A549 (cell line): Measurements from ENCODE around the gene PPP3CA. TPM values are rescaled to one million over a fixed set of nuclear protein-coding genes. Genes with fewer than 3 reads are reported as not detected.

Experiments used
- ATAC-seq, 2 experiments: fragments of 200-7000 bp in 1 of 2; fragments of >200 bp in 1 of 2; cut with Nextera tagmentation in 1 of 2; cut with Tn5 transposase in 1 of 2; 3 replicates each; pipeline versions ENCODE4 v1.8.0 to v1.9.1; 2018 to 2020; ENCODE audit warnings: mild to moderate bottlenecking in 1 of 2, moderate library complexity in 1 of 2
- CTCF ChIA-PET: fragments of 300-600 bp; sonication (Branson Sonifier 250); formaldehyde crosslinking; extraction: SDS; loops from one replicate; lab custom pipeline; 2021; ENCODE audit warnings: antibody characterized with exemption, inconsistent platforms; lab: Yijun Ruan, JAX
- POLR2A ChIA-PET: fragments of 350-600 bp; formaldehyde crosslinking; extraction: SDS; loops from one replicate; lab custom pipeline; 2021; ENCODE audit warnings: antibody characterized with exemption, inconsistent platforms; lab: Yijun Ruan, JAX
- DNase-seq, 2 experiments: peaks; one replicate each; pipeline versions ENCODE4 v3.0.0 to v3.0.0-alpha.2; 2011 to 2016; ENCODE audit warnings: low read depth in 1 of 2, low spot score in 1 of 2
- FAIRE-seq: peaks from 2 replicates; lab custom pipeline; 2011; peaks lifted over from hg19 to GRCh38; lab: Jason Lieb, UNC
- H3K27ac ChIP-seq, 2 experiments: fragments of >200 bp; sonication (Bioruptor Twin); formaldehyde crosslinking; 3 replicates each; pipeline ENCODE4 v1.5.1; 2016 to 2017
- H3K4me1 ChIP-seq: fragments of >200 bp; sonication (Bioruptor Twin); formaldehyde crosslinking; 3 replicates; pipeline ENCODE4 v1.6.1; 2016
- H3K4me2 ChIP-seq: fragments of >200 bp; sonication (Bioruptor Twin); formaldehyde crosslinking; 3 replicates; pipeline ENCODE4 v1.6.1; 2016
- H3K4me3 ChIP-seq: fragments of >200 bp; sonication (Bioruptor Twin); formaldehyde crosslinking; 3 replicates; pipeline ENCODE4 v1.5.1; 2016
- H3K9me3 ChIP-seq: fragments of >200 bp; sonication (Bioruptor Twin); formaldehyde crosslinking; 3 replicates; pipeline ENCODE4 v1.6.1; 2016
- ATOH8 ChIP-seq: fragments of 250-450 bp; sonication (Bioruptor Pico); IDR thresholded peaks from 2 replicates; pipeline ENCODE4 v1.5.0; 2020; ENCODE audit warnings: low read depth, mild to moderate bottlenecking, moderate library complexity
- CBX8 ChIP-seq: fragments of 200-600 bp; sonication (generic); IDR thresholded peaks from 2 replicates; pipeline ENCODE4 v1.6.1; 2016
- CHD2 ChIP-seq: fragments of 150-350 bp; IDR thresholded peaks from 2 replicates; pipeline ENCODE4 v1.6.1; 2014; ENCODE audit warnings: low read length; ENCODE audit not compliant: partially characterized antibody
- CHD4 ChIP-seq: fragments of 200-600 bp; sonication (generic); IDR thresholded peaks from 2 replicates; pipeline ENCODE4 v1.6.1; 2016; ENCODE audit warnings: antibody characterized with exemption, mild to moderate bottlenecking, borderline replicate concordance
- EHF ChIP-seq: fragments of 250-450 bp; sonication (Bioruptor Pico); IDR thresholded peaks from 2 replicates; pipeline ENCODE4 v1.5.0; 2020; ENCODE audit warnings: mild to moderate bottlenecking
- EHMT2 ChIP-seq: fragments of 200-600 bp; sonication (generic); IDR thresholded peaks from 2 replicates; pipeline ENCODE4 v1.6.1; 2016; ENCODE audit warnings: antibody characterized with exemption, low read depth, mild to moderate bottlenecking, moderate library complexity
- EP300 ChIP-seq, 2 experiments: fragments of >200 bp; sonication (Bioruptor Twin); formaldehyde crosslinking; IDR thresholded peaks; 2 replicates in 1 of 2; 3 replicates in 1 of 2; pipeline ENCODE4 v1.6.1; 2016 to 2017
- ESRRA ChIP-seq: fragments of 150-350 bp; IDR thresholded peaks from 2 replicates; pipeline ENCODE4 v1.6.1; 2014; ENCODE audit warnings: mild to moderate bottlenecking, low read length, borderline replicate concordance
- FOXS1 ChIP-seq: fragments of 250-450 bp; sonication (Bioruptor Pico); IDR thresholded peaks from 2 replicates; pipeline ENCODE4 v1.5.0; 2020; ENCODE audit warnings: mild to moderate bottlenecking, moderate library complexity
- HDAC2 ChIP-seq: fragments of 200-600 bp; sonication (generic); IDR thresholded peaks from 2 replicates; pipeline ENCODE4 v1.6.1; 2016
- HES2 ChIP-seq: fragments of >200 bp; sonication (Bioruptor Twin); formaldehyde crosslinking; IDR thresholded peaks from 2 replicates; pipeline ENCODE4 v1.6.1; 2016
- HEYL ChIP-seq: fragments of 250-450 bp; sonication (Bioruptor Pico); IDR thresholded peaks from 2 replicates; pipeline ENCODE4 v1.8.0; 2021; ENCODE audit warnings: mild to moderate bottlenecking, moderate library complexity
- HMGXB4 ChIP-seq: fragments of 250-450 bp; sonication (Bioruptor Pico); IDR thresholded peaks from 2 replicates; pipeline ENCODE4 v1.5.0; 2021; ENCODE audit warnings: mild to moderate bottlenecking, moderate library complexity, borderline replicate concordance
- HOXB13 ChIP-seq: fragments of 250-450 bp; sonication (Bioruptor Pico); IDR thresholded peaks from 2 replicates; pipeline ENCODE4 v1.5.0; 2020; ENCODE audit warnings: low read depth, mild to moderate bottlenecking, moderate library complexity
- HOXB5 ChIP-seq: fragments of 250-450 bp; sonication (Bioruptor Pico); IDR thresholded peaks from 2 replicates; pipeline ENCODE4 v1.5.0; 2020; ENCODE audit warnings: mild to moderate bottlenecking, moderate library complexity
- JUN ChIP-seq, 2 experiments: fragments of >200 bp; sonication (Bioruptor Twin); formaldehyde crosslinking; IDR thresholded peaks; 2 replicates in 1 of 2; 3 replicates in 1 of 2; pipeline ENCODE4 v1.6.1; 2016 to 2017
- JUNB ChIP-seq: fragments of >200 bp; sonication (Bioruptor Twin); formaldehyde crosslinking; IDR thresholded peaks from 2 replicates; pipeline ENCODE4 v1.6.1; 2016
- KDM5A ChIP-seq: fragments of 200-600 bp; sonication (generic); IDR thresholded peaks from 2 replicates; pipeline ENCODE4 v1.6.1; 2016; ENCODE audit warnings: antibody characterized with exemption, mild to moderate bottlenecking
- MAFK ChIP-seq: fragments of 450-650 bp; IDR thresholded peaks from 2 replicates; pipeline ENCODE4 v1.6.1; 2014; ENCODE audit not compliant: partially characterized antibody
- MAZ ChIP-seq: fragments of 150-350 bp; IDR thresholded peaks from 2 replicates; pipeline ENCODE4 v1.6.1; 2014; ENCODE audit warnings: antibody characterized with exemption, low read depth, low read length, borderline replicate concordance
- NPAS2 ChIP-seq: fragments of 250-450 bp; sonication (Bioruptor Pico); IDR thresholded peaks from 2 replicates; pipeline ENCODE4 v1.8.0; 2022; ENCODE audit warnings: mild to moderate bottlenecking, moderate library complexity, borderline replicate concordance
- NR3C1 ChIP-seq: fragments of >200 bp; sonication (Bioruptor Twin); formaldehyde crosslinking; IDR thresholded peaks from 3 replicates; pipeline ENCODE4 v1.6.1; 2017
- PHF8 ChIP-seq: fragments of 200-600 bp; sonication (generic); IDR thresholded peaks from 2 replicates; pipeline ENCODE4 v1.6.1; 2016; ENCODE audit warnings: low read depth, mild to moderate bottlenecking, antibody characterized with exemption, moderate library complexity, borderline replicate concordance
- POLR2A ChIP-seq: IDR thresholded peaks from 2 replicates; pipeline ENCODE4 v1.6.1; 2012; ENCODE audit warnings: mild to moderate bottlenecking, low read length
- POLR2AphosphoS2 ChIP-seq: conservative IDR thresholded peaks from 2 replicates; pipeline ENCODE4 v1.6.1; 2012; ENCODE audit warnings: low read length, improper control_type of control experiment, inconsistent platforms
- RAD21 ChIP-seq, 2 experiments: fragments of >200 bp in 1 of 2; sonication (Bioruptor Twin) in 1 of 2; formaldehyde crosslinking in 1 of 2; IDR thresholded peaks in 1 of 2; conservative IDR thresholded peaks in 1 of 2; 2 replicates in 1 of 2; 3 replicates in 1 of 2; pipeline ENCODE4 v1.6.1; 2012 to 2018; ENCODE audit warnings: inconsistent platforms in 1 of 2
- RCOR1 ChIP-seq: fragments of 150-350 bp; IDR thresholded peaks from 2 replicates; pipeline ENCODE4 v1.6.1; 2014; ENCODE audit warnings: antibody characterized with exemption, low read length, low read depth
- RFX5 ChIP-seq: fragments of 450-650 bp; IDR thresholded peaks from 2 replicates; pipeline ENCODE4 v1.7.1; 2014; ENCODE audit warnings: antibody characterized with exemption, mild to moderate bottlenecking, moderate library complexity
- RNF2 ChIP-seq: fragments of 200-600 bp; sonication (generic); IDR thresholded peaks from 2 replicates; pipeline ENCODE4 v1.6.1; 2016; ENCODE audit warnings: low read depth, mild to moderate bottlenecking, antibody characterized with exemption, moderate library complexity, borderline replicate concordance
- SREBF2 ChIP-seq: fragments of 450-650 bp; IDR thresholded peaks from 2 replicates; pipeline ENCODE4 v1.6.1; 2014; ENCODE audit warnings: mild to moderate bottlenecking, moderate library complexity
- TFCP2L1 ChIP-seq: fragments of 250-450 bp; sonication (Bioruptor Pico); IDR thresholded peaks from 2 replicates; pipeline ENCODE4 v1.5.0; 2021; ENCODE audit warnings: mild to moderate bottlenecking
- TP53 ChIP-seq: fragments of 250-450 bp; sonication (Bioruptor Pico); IDR thresholded peaks from 2 replicates; pipeline ENCODE4 v1.5.0; 2021; ENCODE audit warnings: mild to moderate bottlenecking, moderate library complexity
- ZNF302 ChIP-seq: fragments of 250-450 bp; sonication (Bioruptor Pico); IDR thresholded peaks from 2 replicates; pipeline ENCODE4 v1.9.0; 2021; ENCODE audit warnings: inconsistent platforms, mild to moderate bottlenecking, moderate library complexity
- ZSCAN20 ChIP-seq: fragments of 250-450 bp; sonication (Bioruptor Pico); IDR thresholded peaks from 2 replicates; pipeline ENCODE4 v1.8.0; 2022; ENCODE audit warnings: mild to moderate bottlenecking, moderate library complexity
- WGBS: methylation state at CpG from one replicate; pipeline ENCODE4 v1.1.6; 2017; ENCODE audit errors: missing lambda C conversion rate; 5-methylcytosine and 5-hydroxymethylcytosine counted together
- polyA plus RNA-seq, 4 experiments: library from polyadenylated mRNA; depleted of rRNA in 3 of 4; stranded (reverse); fragments of >200 nt; fragmentation: RNase III in 1 of 4; extraction: RNeasy Plus Mini Kit Qiagen cat#74134 plus additional on column Dnase treatment in 1 of 4; gene quantifications; 2 replicates in 3 of 4; 3 replicates in 1 of 4; pipeline ENCODE4 v1.2.3, GENCODE V29; 2011 to 2017

PPP3CA gene
- polyA plus RNA-seq, 2 of the 4 experiments (the other 2 are of a cell fraction): 21.4 to 42.4 TPM

DNA sequence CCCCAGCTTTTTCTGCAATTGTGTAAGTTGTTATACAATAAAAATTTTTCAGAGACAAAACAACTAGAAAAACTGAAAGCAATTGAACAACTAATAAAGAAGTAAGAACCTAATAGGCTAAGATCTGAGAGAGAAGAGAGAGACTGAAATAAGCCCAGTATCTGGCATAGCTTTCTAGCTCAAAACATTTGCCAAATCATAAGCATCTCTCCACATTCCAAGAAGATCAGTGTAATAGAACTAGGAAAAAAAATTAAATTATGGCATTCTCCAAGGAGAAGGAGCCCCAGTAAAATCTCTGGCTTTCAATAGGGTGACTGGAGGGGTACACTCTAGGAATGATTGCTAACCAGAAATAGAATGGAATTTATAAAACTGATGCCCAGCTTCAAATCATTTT lies 19.0 kb upstream of the PPP3CA start:
- ChIA-PET POLR2A (no interaction called here), CTCF (no interaction called here)
- no peak overlapping the region for H3K27ac ChIP-seq
- H3K4me2 ChIP-seq: no peak overlapping the region
- TF ChIP-seq FOXS1 (CRISPR knock-in tag): no peak
- ATAC-seq (no peak), DNase-seq (no peak), FAIRE-seq (no peak)
- H3K9me3 ChIP-seq: no peaks in the 10 kb centered on the region; the same call in 2 of the 3 replicates
- H3K4me3 ChIP-seq: no peak overlapping the region
- 0 out of 3 replicates have a peak, but pooled peaks cover 4% of the 10 kb centered on the region for H3K4me1 ChIP-seq

- FAIRE-seq (no peak), DNase-seq (no peak), ATAC-seq (no peak)
- Histone ChIP-seq H3K4me3 (no peak overlapping the region), H3K4me2 (peak overlapping the region; percentile 94; the same call in 2 of the 3 replicates), H3K4me1 (peaks cover 32% of the 10 kb centered on the region), H3K9me3 (peaks cover 6% of the 10 kb centered on the region; the same call in 2 of the 3 replicates), H3K27ac (peak overlapping the region; percentile 89 to 95)
- ChIA-PET CTCF (no interaction called here), POLR2A (no interaction called here)
- 89% methylated on average over 3 of the region's 3 CpGs for WGBS
- TF ChIP-seq TP53 (CRISPR knock-in tag) (no peak), HOXB5 (CRISPR knock-in tag) (no peak), ATOH8 (CRISPR knock-in tag) (no peak), MAZ (no peak), CHD2 (no peak), POLR2A (no peak), SREBF2 (no peak), HOXB13 (no peak), POLR2AphosphoS2 (no peak), RFX5 (no peak), RCOR1 (no peak), NR3C1 (no peak), HEYL (no peak), HES2 (no peak), PHF8 (no peak), HDAC2 (no peak), CHD4 (no peak), ESRRA (no peak)
Observed at GRCh38 chr4:101357751-101358150, 10.4 kb upstream of the PPP3CA start.

DNA sequence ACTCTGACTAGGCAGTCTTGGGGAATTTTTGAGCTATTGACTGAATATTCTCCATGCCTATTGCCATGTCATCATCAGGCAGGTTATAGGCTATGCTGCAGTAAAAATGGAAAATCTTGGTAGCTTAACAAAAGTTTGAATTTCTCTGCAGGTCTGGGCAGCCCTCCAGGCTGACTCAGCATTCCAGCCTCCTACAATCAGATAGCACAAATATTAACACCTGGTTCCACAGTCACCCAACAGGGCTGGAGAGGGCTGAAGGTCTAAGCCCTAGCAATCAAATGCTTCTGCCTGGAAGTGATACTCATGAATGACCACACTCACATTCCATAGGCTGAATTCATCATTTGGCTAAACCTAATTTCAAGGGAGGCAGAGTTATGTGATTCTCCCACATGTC lies 9.6 kb upstream of the PPP3CA start:
- Histone ChIP-seq H3K4me3 (peak overlapping the region; percentile 21; the same call in 1 of the 3 replicates), H3K4me2 (peak overlapping the region; percentile 94), H3K27ac (peak overlapping the region; percentile 89 to 95), H3K9me3 (peaks cover 6% of the 10 kb centered on the region; the same call in 2 of the 3 replicates), H3K4me1 (peaks cover 32% of the 10 kb centered on the region)
- CTCF ChIA-PET: no interaction called here
- peak; percentile 78 to 86 for ATAC-seq
- POLR2A ChIA-PET: interaction anchor here (1.6 kb wide), 1 partner anchor 10 kb away, joined by 12 read pairs; the partner anchor contains the start of gene PPP3CA
- peak; percentile 28 to 78 for DNase-seq
- peak; percentile 51 for FAIRE-seq
- no peak for TF ChIP-seq ZSCAN20 (CRISPR knock-in tag)
- peak in 1 of 2 experiments; percentile 71; a peak in 3 of 5 replicates for TF ChIP-seq EP300 (IDR thresholded peaks at IDR 0.05)
- no peak for TF ChIP-seq HOXB13
- 0 out of 5 replicates have a peak, but pooled peaks of 1 of the 2 experiments have one; percentile 4 for TF ChIP-seq RAD21 (conservative IDR thresholded peaks at IDR 0.05 in 1 of 2, IDR thresholded peaks at IDR 0.05 in 1 of 2)
- TF ChIP-seq MAFK: peak; percentile 96
- TF ChIP-seq EHF (CRISPR knock-in tag): no peak
- no peak for TF ChIP-seq HEYL
- TF ChIP-seq HMGXB4 (CRISPR knock-in tag): no peak
- no peak for TF ChIP-seq TFCP2L1 (CRISPR knock-in tag)
- TF ChIP-seq POLR2A: no peak
- TF ChIP-seq JUN (IDR thresholded peaks at IDR 0.05): no peak
- TF ChIP-seq TP53 (CRISPR knock-in tag): no peak
- TF ChIP-seq JUNB: peak; percentile 60
- no peak for TF ChIP-seq NPAS2 (CRISPR knock-in tag)
- TF ChIP-seq CHD2: no peak
- no peak for TF ChIP-seq KDM5A
- no peak for TF ChIP-seq NR3C1
- no peak for TF ChIP-seq ZNF302
- TF ChIP-seq EHMT2: no peak
- no peak for TF ChIP-seq RNF2
- TF ChIP-seq HES2: no peak
- no peak for TF ChIP-seq CHD4
- TF ChIP-seq HDAC2: no peak
- no peak for TF ChIP-seq CBX8
